SK-N-MC (cell line): ENCODE measurements around the gene MRTFA.
A peak's percentile ranks its signal among the peaks of the same experiment; 100 is the strongest.
"Not testable (repeated sequence)": the region's sequence is repeated elsewhere in the genome, so short reads cannot be mapped to it uniquely, and the experiment has no call there.

Experiments used
- DNase-seq: peaks from one replicate; pipeline ENCODE4 v3.0.0-alpha.2; 2011; ENCODE audit warnings: low read depth, low spot score
- H3K27ac ChIP-seq: fragments of 200-600 bp; sonication (generic); 2 replicates; pipeline ENCODE4 v1.5.1; 2016; ENCODE audit warnings: mixed run types
- H3K36me3 ChIP-seq: fragments of 200-600 bp; sonication (generic); 2 replicates; pipeline ENCODE4 v1.6.1; 2017; ENCODE audit warnings: antibody characterized with exemption, low read length, mixed read lengths; ENCODE audit not compliant: insufficient read depth
- H3K4me3 ChIP-seq: fragments of 200-600 bp; sonication (generic); 2 replicates; pipeline ENCODE4 v1.5.1; 2016
- H3K9ac ChIP-seq: fragments of 200-600 bp; sonication (generic); 2 replicates; pipeline ENCODE4 v1.8.0; 2017; ENCODE audit warnings: mixed run types, mixed read lengths; ENCODE audit not compliant: insufficient read length
- H3K9me3 ChIP-seq: fragments of 200-600 bp; sonication (generic); 2 replicates; pipeline ENCODE4 v1.6.1; 2017; ENCODE audit warnings: low read depth, mild to moderate bottlenecking, antibody characterized with exemption, low read length, moderate library complexity, mixed read lengths
- EZH2 ChIP-seq: fragments of 200-600 bp; sonication (generic); IDR thresholded peaks from one replicate; pipeline ENCODE4 v1.6.1; 2017; ENCODE audit warnings: antibody characterized with exemption
- FOXP2 ChIP-seq: optimal IDR thresholded peaks from 2 replicates; pipeline ENCODE3; 2011; ENCODE audit warnings: mild to moderate bottlenecking, moderate library complexity; ENCODE audit not compliant: insufficient read depth; ENCODE audit errors: extremely low read length, control extremely low read depth
- POLR2AphosphoS5 ChIP-seq: IDR thresholded peaks from 2 replicates; pipeline ENCODE4 v1.6.1; 2012; ENCODE audit warnings: mild to moderate bottlenecking, low read depth, low read length, borderline replicate concordance

The MRTFA gene

DNA sequence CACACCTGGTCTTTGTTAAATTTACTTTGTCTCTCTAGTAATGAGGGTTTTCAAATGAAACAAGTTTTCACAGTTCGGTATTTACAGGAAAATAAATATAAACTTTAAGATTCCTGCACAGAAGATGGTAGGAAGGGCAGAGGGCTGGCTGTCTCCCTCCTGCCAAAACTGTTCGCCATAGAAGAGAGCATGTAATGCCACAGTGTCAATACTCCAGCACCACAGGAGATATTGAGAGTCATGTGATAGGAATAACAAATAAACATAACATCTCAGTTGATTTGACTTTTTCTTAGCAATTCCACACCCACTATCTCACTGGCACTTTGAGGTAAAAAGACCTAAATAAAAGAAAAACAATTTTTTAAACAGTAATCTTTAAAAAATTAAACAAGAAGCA lies 100.9 kb downstream of the MRTFA start:
- H3K27ac ChIP-seq: peak overlapping the region; percentile 98

DNA sequence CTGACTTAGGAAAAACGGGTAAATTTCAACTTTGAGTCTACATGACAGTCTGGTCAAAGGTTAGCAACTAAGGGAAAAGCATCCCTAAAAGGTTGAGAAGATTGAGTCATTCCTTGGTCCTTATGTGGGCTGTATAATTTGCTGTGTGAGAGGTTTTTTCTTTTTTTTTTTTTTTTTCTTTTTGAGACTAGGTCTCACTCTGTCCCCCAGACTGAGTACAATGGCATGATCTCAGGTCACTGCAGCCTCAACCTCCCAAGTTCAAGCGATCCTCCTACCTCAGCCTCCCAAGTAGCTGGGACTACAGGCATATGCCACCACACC lies 101.4 kb downstream of the MRTFA start:
- H3K4me3 ChIP-seq: peak overlapping the region; percentile 75
- DNase-seq: no peak
- peak overlapping the region; percentile 98 for H3K27ac ChIP-seq
- H3K9me3 ChIP-seq: no peaks in the 10 kb centered on the region
- peak overlapping the region; percentile 9 for H3K9ac ChIP-seq
- H3K36me3 ChIP-seq: no peaks in the 10 kb centered on the region
- no peak for TF ChIP-seq EZH2

More for the DNA sequence above, 100.9 kb downstream of the MRTFA start:
- no peaks in the 10 kb centered on the region for H3K36me3 ChIP-seq
- H3K4me3 ChIP-seq: no peak overlapping the region
- H3K9ac ChIP-seq: no peak overlapping the region
- no peaks in the 10 kb centered on the region for H3K9me3 ChIP-seq
- DNase-seq: no peak
- TF ChIP-seq POLR2AphosphoS5 (no peak), EZH2 (no peak), FOXP2 (no peak)

GRCh38 chr22:40534379-40535188 lies 101.9 kb downstream of the MRTFA start:
- peak overlapping the region; percentile 9 for H3K9ac ChIP-seq
- no peaks in the 10 kb centered on the region for H3K36me3 ChIP-seq
- peak overlapping the region; percentile 75 for H3K4me3 ChIP-seq
- no peak for TF ChIP-seq EZH2
- TF ChIP-seq FOXP2: no peak
- TF ChIP-seq POLR2AphosphoS5: 0 out of 2 replicates have a peak, but pooled peaks have one; percentile 3
- no peak for DNase-seq
- H3K27ac ChIP-seq: peak overlapping the region; percentile 98
- no peaks in the 10 kb centered on the region for H3K9me3 ChIP-seq

DNA sequence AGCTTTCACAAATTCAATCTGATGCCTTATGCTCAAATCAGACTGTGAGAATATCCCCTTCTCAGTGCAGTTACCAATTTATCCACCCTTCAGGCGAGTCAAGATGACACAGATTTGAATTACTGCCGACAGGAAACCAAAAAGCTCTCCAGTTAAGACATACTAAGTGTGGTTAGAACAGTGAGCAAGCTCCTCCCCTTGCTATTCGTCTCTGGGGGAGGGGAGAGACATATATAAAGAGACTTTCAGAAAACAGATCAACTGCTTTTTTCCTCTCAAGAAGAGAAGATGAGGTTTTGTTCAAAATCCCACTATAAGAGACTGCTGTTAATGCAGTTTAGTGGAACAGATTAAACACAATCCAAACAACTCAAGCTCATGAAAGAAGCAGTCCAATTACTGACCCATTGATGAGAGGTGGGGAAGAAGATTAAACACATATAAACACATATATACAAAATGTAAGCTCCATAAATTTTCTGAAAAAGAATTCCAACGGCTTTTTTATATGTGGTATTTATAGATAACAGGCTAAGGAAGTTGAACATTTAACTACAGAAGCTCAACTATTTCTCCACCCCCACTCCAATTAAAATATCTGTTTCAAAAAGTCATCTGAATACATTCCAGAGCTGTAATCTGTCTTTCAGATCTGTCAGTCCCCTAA lies 102.7 kb downstream of the MRTFA start:
- Histone ChIP-seq H3K9me3 (no peaks in the 10 kb centered on the region), H3K4me3 (peak overlapping the region; percentile 75), H3K36me3 (no peaks in the 10 kb centered on the region), H3K27ac (peak overlapping the region; percentile 98), H3K9ac (peak overlapping the region; percentile 51)
- no peak for TF ChIP-seq FOXP2
- TF ChIP-seq EZH2: no peak
- TF ChIP-seq POLR2AphosphoS5: peak; percentile 43
- peak; percentile 95 for DNase-seq

DNA sequence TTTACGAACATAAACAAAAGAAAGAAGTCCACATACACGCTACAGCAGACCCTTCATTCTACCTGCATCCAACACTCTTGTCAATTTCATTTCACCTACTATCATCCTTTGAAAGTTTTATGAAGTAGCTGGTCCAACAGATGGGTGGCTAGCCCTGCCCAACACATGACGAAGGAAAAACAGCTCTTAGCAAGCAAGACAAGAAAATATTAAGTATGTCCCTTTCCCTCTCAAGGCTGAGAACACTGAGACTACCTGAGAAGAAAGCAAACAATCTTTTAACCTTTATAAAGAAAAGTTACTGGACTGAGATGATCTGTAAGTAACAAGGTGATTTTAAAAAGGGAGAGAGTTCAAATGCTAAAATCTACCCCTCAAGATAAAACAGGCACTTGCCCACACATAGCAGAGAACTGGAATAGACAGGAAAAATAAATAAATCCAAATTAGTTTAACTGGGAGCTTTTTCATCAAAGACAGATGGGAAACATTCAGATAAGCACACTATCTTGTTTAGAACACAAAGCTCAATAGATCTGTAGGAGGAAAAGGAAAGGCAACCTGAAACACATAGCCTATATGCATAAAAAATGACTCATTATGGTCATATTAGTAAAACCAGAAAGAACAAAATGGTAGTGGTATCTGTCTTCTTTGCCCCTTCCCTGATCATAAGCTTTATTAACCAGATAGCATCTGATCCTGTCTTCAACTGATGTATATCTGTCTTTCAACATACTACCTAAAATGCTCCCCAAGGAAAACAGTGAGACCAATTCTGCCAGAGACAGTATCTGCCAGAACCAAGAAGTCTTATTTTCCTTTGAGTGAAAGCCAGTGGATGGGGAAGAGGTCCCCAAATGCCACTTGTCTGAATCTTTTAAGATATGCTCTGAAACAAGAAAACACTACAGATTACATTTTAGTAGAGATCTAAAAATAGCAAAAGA lies 104.3 kb downstream of the MRTFA start:
- H3K9ac ChIP-seq: peak overlapping the region; percentile 51
- DNase-seq: no peak
- peak overlapping the region; percentile 98 for H3K27ac ChIP-seq
- no peak for TF ChIP-seq EZH2
- TF ChIP-seq FOXP2: no peak
- no peak for TF ChIP-seq POLR2AphosphoS5
- no peaks in the 10 kb centered on the region for H3K36me3 ChIP-seq
- peak overlapping the region; percentile 75 for H3K4me3 ChIP-seq
- H3K9me3 ChIP-seq: no peaks in the 10 kb centered on the region

GRCh38 chr22:40530391-40530790 lies 106.1 kb downstream of the MRTFA start:
- not testable (repeated sequence) for H3K4me3 ChIP-seq, DNase-seq, H3K27ac ChIP-seq, H3K9ac ChIP-seq, H3K9me3 ChIP-seq, H3K36me3 ChIP-seq

GRCh38 chr22:40529821-40530220 lies 106.7 kb downstream of the MRTFA start:
- Histone ChIP-seq H3K36me3 (no peaks in the 10 kb centered on the region), H3K9ac (no peak overlapping the region), H3K27ac (no peak overlapping the region), H3K4me3 (no peak overlapping the region), H3K9me3 (no peaks in the 10 kb centered on the region)
- no peak for DNase-seq
- TF ChIP-seq FOXP2: no peak
- TF ChIP-seq POLR2AphosphoS5: no peak
- TF ChIP-seq EZH2: no peak

GRCh38 chr22:40526960-40527359 lies 109.6 kb downstream of the MRTFA start:
- Histone ChIP-seq H3K9ac (no peak overlapping the region), H3K36me3 (no peaks in the 10 kb centered on the region), H3K27ac (no peak overlapping the region), H3K4me3 (no peak overlapping the region), H3K9me3 (no peaks in the 10 kb centered on the region)
- TF ChIP-seq EZH2 (no peak), POLR2AphosphoS5 (no peak), FOXP2 (no peak)
- DNase-seq: no peak
